Left forelimb (tissue), 1 donor: ENCODE results near the gene FPR2.
"Not testable (repeated sequence)": the region's sequence is repeated elsewhere in the genome, so short reads cannot be mapped to it uniquely, and the experiment has no call there.

Experiments
- DNase-seq: peaks from one replicate; pipeline ENCODE4 v3.0.0-alpha.2; 2018; ENCODE audit warnings: low spot score

FPR2 gene

GRCh38 chr19:51784109-51784785, 23.3 kb downstream of the FPR2 start:
- no peak for DNase-seq

- no peak for DNase-seq
These were observed 24.1 kb downstream of the FPR2 start for GRCh38 chr19:51784922-51785690.

- DNase-seq = no peak
These were observed 25.9 kb downstream of the FPR2 start for GRCh38 chr19:51786646-51787494.

- DNase-seq = no peak
These were observed 27.0 kb downstream of the FPR2 start for GRCh38 chr19:51788029-51788428.

- no peak for DNase-seq
These were observed 28.2 kb downstream of the FPR2 start for GRCh38 chr19:51789061-51789795.

GRCh38 chr19:51792932-51793331, 32.0 kb downstream of the FPR2 start:
- DNase-seq = no peak

- no peak for DNase-seq
These were observed 33.0 kb downstream of the FPR2 start for GRCh38 chr19:51793994-51794393.

- no peak for DNase-seq
These were observed 34.0 kb downstream of the FPR2 start, which contains the start of gene FPR3 for GRCh38 chr19:51794885-51795490. FPR3 (plus strand) TSS chr19:51795157; CDS start chr19:51823749, 28,592 bp downstream.

GRCh38 chr19:51796195-51796679, 35.3 kb downstream of the FPR2 start:
- no peak for DNase-seq

GRCh38 chr19:51797480-51797879, 36.5 kb downstream of the FPR2 start:
- no peak for DNase-seq

GRCh38 chr19:51798062-51798461, 37.1 kb downstream of the FPR2 start:
- no peak for DNase-seq

- no peak for DNase-seq
These were observed 38.2 kb downstream of the FPR2 start for GRCh38 chr19:51799034-51799773.

- no peak for DNase-seq
These were observed 38.9 kb downstream of the FPR2 start for GRCh38 chr19:51799774-51800472.

GRCh38 chr19:51800473-51801244, 39.7 kb downstream of the FPR2 start:
- no peak for DNase-seq

- DNase-seq = no peak
These were observed 41.8 kb downstream of the FPR2 start for GRCh38 chr19:51802775-51803174.

GRCh38 chr19:51803519-51803918, 42.5 kb downstream of the FPR2 start:
- DNase-seq = no peak

- no peak for DNase-seq
These were observed 43.0 kb downstream of the FPR2 start for GRCh38 chr19:51803967-51804366.

- not testable (repeated sequence) for DNase-seq
These were observed 43.8 kb downstream of the FPR2 start for GRCh38 chr19:51804789-51805188.

GRCh38 chr19:51805396-51805795, 44.4 kb downstream of the FPR2 start:
- DNase-seq = not testable (repeated sequence)
